GM19455 (cell line): Measurements from ENCODE around the gene SLC29A2.
"Not testable (repeated sequence)": the region's sequence is repeated elsewhere in the genome, so short reads cannot be mapped to it uniquely, and the experiment has no call there.

Experiments
- ATAC-seq: cut with Tn5 transposase; IDR thresholded peaks from one replicate; pipeline ENCODE4 v1.9.1; 2021; ENCODE audit not compliant: unreplicated experiment

Gene SLC29A2

GRCh38 chr11:66386171-66387069 lies 14.9 kb upstream of the SLC29A2 start:
- no peak for ATAC-seq

DNA sequence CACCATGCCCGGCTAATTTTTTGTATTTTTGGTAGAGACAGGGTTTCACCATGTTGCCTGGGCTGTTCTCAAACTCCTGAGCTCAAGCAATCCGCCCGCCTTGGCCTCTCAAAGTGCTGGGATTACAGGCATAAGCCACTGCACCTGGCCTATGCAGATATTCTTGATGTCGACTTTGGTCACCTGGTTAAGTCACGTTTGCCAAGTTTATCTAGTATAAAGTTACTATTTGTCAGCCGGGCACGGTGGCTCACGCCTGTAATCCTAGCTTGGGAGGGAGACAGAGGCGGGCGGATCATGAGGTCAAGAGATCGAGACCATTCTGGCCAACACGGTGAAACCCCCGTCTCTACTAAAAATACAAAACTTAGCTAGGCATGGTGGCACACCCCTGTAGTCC lies 12.8 kb upstream of the SLC29A2 start:
- not testable (repeated sequence) for ATAC-seq

- ATAC-seq: not testable (repeated sequence)
These were observed 8.7 kb upstream of the SLC29A2 start for GRCh38 chr11:66380264-66380663.

DNA sequence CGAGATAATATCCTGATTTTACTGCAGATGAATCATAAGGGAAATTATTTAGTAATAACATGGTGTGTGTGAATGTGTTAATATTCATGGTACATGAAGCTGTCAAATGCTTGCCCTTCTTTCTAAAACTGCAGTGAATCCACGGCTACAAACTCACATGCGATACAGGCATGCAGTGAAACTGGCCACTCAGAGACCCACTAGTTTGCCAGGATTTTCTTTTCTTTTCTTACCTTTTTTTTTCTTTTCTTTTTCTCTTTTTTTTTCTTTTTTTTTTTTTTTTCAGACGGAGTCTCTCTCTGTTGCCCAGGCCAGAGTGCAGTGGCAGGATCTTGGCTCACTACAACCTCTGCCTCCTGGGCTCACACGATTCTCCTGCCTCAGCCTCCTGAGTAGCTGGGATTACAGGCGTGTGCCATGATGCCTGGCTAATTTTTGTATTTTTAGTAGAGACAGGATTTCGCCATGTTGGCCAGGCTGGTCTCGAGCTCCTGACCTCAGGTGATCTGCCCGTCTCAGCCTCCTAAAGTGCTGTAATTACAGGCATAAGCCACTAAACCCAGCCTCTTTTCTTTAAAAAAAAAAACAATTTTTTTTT lies 2.2 kb upstream of the SLC29A2 start:
- not testable (repeated sequence) for ATAC-seq

DNA sequence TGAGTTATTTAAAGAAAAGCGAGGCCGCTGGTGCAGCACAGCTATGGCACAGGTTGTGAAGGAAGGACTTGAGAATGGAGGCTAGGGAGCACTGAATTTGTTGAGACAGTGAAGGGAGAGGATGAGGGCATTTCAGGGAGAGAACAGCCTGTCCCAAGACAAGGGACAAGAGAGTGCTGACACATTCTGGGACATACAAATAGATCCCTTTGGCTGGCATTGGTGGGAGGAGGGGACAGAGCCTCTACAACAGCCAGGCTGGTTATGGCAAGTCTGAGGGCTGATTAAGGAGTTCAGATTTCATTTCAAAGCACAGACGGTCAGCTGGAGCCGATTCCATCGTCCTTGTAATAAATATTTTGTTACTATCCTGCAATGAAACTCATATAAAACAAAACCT lies 1.7 kb upstream of the SLC29A2 start:
- no peak for ATAC-seq

GRCh38 chr11:66369073-66369894 lies 2.3 kb downstream of the SLC29A2 start:
- no peak for ATAC-seq

GRCh38 chr11:66368484-66368883 lies 3.1 kb downstream of the SLC29A2 start:
- ATAC-seq: no peak

- ATAC-seq: no peak
These were observed 3.8 kb downstream of the SLC29A2 start for GRCh38 chr11:66367561-66368312.

DNA sequence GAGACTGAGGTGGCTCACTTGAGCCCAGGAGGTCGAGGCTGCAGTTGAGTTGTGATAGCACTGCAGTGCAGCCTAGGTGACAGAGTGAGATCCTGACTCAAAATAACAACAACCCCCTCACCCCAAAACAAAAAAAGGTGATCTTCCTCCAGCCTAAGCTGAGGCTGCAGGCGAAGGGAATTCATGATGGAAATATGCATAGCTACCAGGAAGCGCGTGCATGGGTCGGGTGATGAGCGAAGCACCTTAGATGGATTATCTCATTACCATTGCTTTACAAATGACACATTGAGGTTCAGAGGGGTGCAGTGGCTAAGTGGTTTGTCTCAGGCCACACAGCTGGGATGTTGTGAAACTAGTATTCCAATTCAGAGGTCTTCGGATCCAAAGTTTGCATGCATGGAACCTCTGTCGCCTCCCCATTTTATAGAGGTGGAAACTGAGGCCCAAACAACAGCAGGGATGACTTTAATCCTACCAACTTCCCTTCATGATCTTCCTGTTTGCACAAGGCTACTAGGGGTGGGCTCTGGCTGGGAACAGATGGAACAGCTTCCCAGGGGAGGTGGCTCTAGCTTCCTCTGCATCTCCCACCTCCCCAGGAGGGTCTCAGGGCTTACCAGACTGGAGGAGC lies 4.6 kb downstream of the SLC29A2 start:
- ATAC-seq: no peak

DNA sequence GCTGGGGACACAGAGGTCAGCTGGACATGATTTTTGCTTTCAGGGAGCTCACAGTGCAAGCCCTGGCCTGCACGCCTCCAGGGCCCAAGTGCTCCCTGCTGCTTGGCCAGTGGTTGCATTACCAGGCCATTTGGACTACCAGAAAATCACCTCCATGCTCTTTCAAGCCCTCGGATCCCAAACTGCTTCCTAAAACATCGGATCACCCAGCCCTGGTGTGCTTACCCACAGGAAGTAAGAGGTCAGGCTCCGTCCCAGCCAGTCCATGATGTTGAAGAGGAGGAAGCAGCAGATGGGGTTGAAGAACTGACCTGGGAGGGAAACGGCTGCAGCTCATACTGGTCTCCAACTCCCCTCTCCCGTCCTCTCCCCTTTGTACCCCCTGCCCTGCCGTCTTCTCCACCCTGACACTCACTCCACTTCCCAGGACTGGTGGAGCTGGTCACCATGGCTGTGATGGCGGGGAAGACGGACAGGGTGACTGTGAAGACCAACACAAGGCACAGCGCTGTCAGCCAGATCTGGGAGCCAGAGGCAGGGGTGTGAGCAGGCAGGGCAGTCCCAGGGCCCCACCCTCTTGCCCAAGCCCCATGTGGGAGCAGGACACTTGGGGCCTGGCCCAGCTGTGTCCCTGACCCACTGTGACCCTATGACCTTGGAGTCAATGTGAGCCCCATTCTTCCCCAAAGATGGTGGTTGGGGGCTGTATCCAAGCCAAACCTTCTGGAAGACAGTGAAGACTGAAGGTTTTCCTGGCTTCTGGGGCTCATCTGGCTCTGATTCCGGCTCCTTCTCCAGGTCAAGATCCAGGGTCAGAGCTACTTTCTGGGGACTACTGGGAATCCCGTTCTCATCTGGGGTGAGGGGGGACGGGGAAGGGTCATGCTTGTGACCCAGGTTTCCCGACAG lies 5.6 kb downstream of the SLC29A2 start:
- no peak for ATAC-seq

- no peak for ATAC-seq
These were observed 6.4 kb downstream of the SLC29A2 start for GRCh38 chr11:66365166-66365565.

GRCh38 chr11:66363805-66364535 lies 7.6 kb downstream of the SLC29A2 start:
- ATAC-seq: no peak

GRCh38 chr11:66363187-66363601 lies 8.4 kb downstream of the SLC29A2 start:
- ATAC-seq: no peak

GRCh38 chr11:66362481-66363147 lies 8.9 kb downstream of the SLC29A2 start:
- ATAC-seq: no peak

- no peak for ATAC-seq
These were observed 10.0 kb downstream of the SLC29A2 start for GRCh38 chr11:66361502-66361941.

- no peak for ATAC-seq
These were observed 11.0 kb downstream of the SLC29A2 start for GRCh38 chr11:66360406-66361073.

GRCh38 chr11:66359662-66360087 lies 11.9 kb downstream of the SLC29A2 start:
- ATAC-seq: no peak
